Immature natural killer cell (primary cell): ENCODE data around the gene ATP4B. TPM values are rescaled to one million over a fixed set of nuclear protein-coding genes. Genes with fewer than 3 reads are reported as not detected.

Experiments
- DNase-seq, 3 donors: peaks; one replicate each; pipeline ENCODE4 v3.0.0; 2022; ENCODE audit warnings: mixed read lengths in 1 of 3
- H3K27ac Mint-ChIP-seq, 6 donors: one replicate each; pipeline ENCODE4 v1.8.0; 2020; ENCODE audit warnings: mixed read lengths in 6 of 6, mild to moderate bottlenecking in 5 of 6, inconsistent platforms in 4 of 6, moderate library complexity in 3 of 6
- H3K27me3 Mint-ChIP-seq, 3 donors: one replicate each; pipeline ENCODE4 v1.8.0; 2020 to 2021; ENCODE audit warnings: low read depth in 3 of 3, mild to moderate bottlenecking in 3 of 3, mixed read lengths in 3 of 3, moderate library complexity in 3 of 3, inconsistent platforms in 1 of 3
- H3K36me3 Mint-ChIP-seq, 3 donors: one replicate each; pipeline ENCODE4 v1.8.0; 2020; ENCODE audit warnings: mixed read lengths in 3 of 3, inconsistent platforms in 2 of 3, mild to moderate bottlenecking in 2 of 3
- H3K4me1 Mint-ChIP-seq, 2 donors: one replicate each; pipeline ENCODE4 v1.8.0; 2020; ENCODE audit warnings: inconsistent platforms in 2 of 2, mild to moderate bottlenecking in 2 of 2, mixed read lengths in 2 of 2, moderate library complexity in 1 of 2
- H3K4me3 Mint-ChIP-seq, 5 donors: one replicate each; pipeline ENCODE4 v1.8.0; 2020; ENCODE audit warnings: mild to moderate bottlenecking in 5 of 5, mixed read lengths in 5 of 5, inconsistent platforms in 3 of 5, moderate library complexity in 3 of 5
- H3K9me3 Mint-ChIP-seq, 6 donors: one replicate each; pipeline ENCODE4 v1.8.0; 2020; ENCODE audit warnings: mild to moderate bottlenecking in 6 of 6, mixed read lengths in 6 of 6, inconsistent platforms in 4 of 6, moderate library complexity in 3 of 6
- polyA plus RNA-seq, 3 donors: library from polyadenylated mRNA; unstranded; fragments of 300-500 nt; fragmentation: Illumina TruSeq; gene quantifications; one replicate each; pipeline ENCODE4 v1.2.3, GENCODE V29; 2021

The ATP4B gene
- not detected for polyA plus RNA-seq

GRCh38 chr13:113657851-113658741, at the start of gene ATP4B:
Gene ATP4B, minus strand, starts transcription at chr13:113658198. Its CDS starts 54 bp downstream, at chr13:113658144.
- H3K36me3 Mint-ChIP-seq, result peaks cover 0 to 4% (median 0%) of the 10 kb centered on the region in 3 donors
- peaks cover 8 to 12% of the 10 kb centered on the region in 2 donors for H3K4me1 Mint-ChIP-seq
- no peak for DNase-seq
- H3K4me3 Mint-ChIP-seq, result no peak within 1 kb of the TSS
- no peak within 1 kb of the TSS for H3K27ac Mint-ChIP-seq
- H3K27me3 Mint-ChIP-seq, result peaks cover 0 to 1% (median 0%) of the 10 kb centered on the region in 3 donors
- peaks cover 0 to 12% (median 8%) of the 10 kb centered on the region in 6 donors for H3K9me3 Mint-ChIP-seq

GRCh38 chr13:113672002-113672651, 14.1 kb upstream of the ATP4B start:
- Mint-ChIP-seq H3K36me3 (no peaks in the 10 kb centered on the region), H3K9me3 (peaks cover 0 to 4% (median 0%) of the 10 kb centered on the region in 6 donors), H3K4me1 (peaks cover 0 to 2% of the 10 kb centered on the region in 2 donors), H3K27ac (peak overlapping the region; percentile 5 to 70 (median 50)), H3K4me3 (peak overlapping the region in 3 of 5 donors; percentile 2 to 18 (median 2)), H3K27me3 (peaks cover 4 to 7% (median 6%) of the 10 kb centered on the region in 3 donors)
- no peak for DNase-seq

- H3K9me3 Mint-ChIP-seq, result peaks cover 0 to 4% (median 0%) of the 10 kb centered on the region in 6 donors
- no peak for DNase-seq
- H3K27me3 Mint-ChIP-seq, result peaks cover 4 to 8% (median 6%) of the 10 kb centered on the region in 3 donors
- H3K4me1 Mint-ChIP-seq, result peaks cover 0 to 2% of the 10 kb centered on the region in 2 donors
- no peak overlapping the region for H3K4me3 Mint-ChIP-seq
- H3K27ac Mint-ChIP-seq, result no peak overlapping the region
- no peaks in the 10 kb centered on the region for H3K36me3 Mint-ChIP-seq
Measured at GRCh38 chr13:113671066-113672001, 13.3 kb upstream of the ATP4B start.

GRCh38 chr13:113670541-113670940, 12.5 kb upstream of the ATP4B start:
- Mint-ChIP-seq H3K4me3 (no peak overlapping the region), H3K27me3 (peaks cover 5 to 12% (median 6%) of the 10 kb centered on the region in 3 donors), H3K36me3 (no peaks in the 10 kb centered on the region), H3K9me3 (peaks cover 0 to 4% (median 0%) of the 10 kb centered on the region in 6 donors), H3K4me1 (peaks cover 0 to 2% of the 10 kb centered on the region in 2 donors), H3K27ac (no peak overlapping the region)
- no peak for DNase-seq

GRCh38 chr13:113669755-113670341, 11.8 kb upstream of the ATP4B start:
- Mint-ChIP-seq H3K27me3 (peaks cover 6 to 19% (median 8%) of the 10 kb centered on the region in 3 donors), H3K4me1 (peaks cover 0 to 2% of the 10 kb centered on the region in 2 donors), H3K4me3 (no peak overlapping the region), H3K27ac (no peak overlapping the region), H3K36me3 (no peaks in the 10 kb centered on the region), H3K9me3 (peaks cover 0 to 4% (median 0%) of the 10 kb centered on the region in 6 donors)
- DNase-seq, result no peak

- no peak overlapping the region for H3K27ac Mint-ChIP-seq
- H3K36me3 Mint-ChIP-seq, result no peaks in the 10 kb centered on the region
- peaks cover 0 to 4% (median 0%) of the 10 kb centered on the region in 6 donors for H3K9me3 Mint-ChIP-seq
- no peak overlapping the region for H3K4me3 Mint-ChIP-seq
- no peak for DNase-seq
- H3K4me1 Mint-ChIP-seq, result peaks cover 0 to 2% of the 10 kb centered on the region in 2 donors
- peaks cover 6 to 19% (median 8%) of the 10 kb centered on the region in 3 donors for H3K27me3 Mint-ChIP-seq
Measured at GRCh38 chr13:113669231-113669754, 11.3 kb upstream of the ATP4B start.

GRCh38 chr13:113668491-113668971, 10.5 kb upstream of the ATP4B start:
- Mint-ChIP-seq H3K36me3 (no peaks in the 10 kb centered on the region), H3K4me1 (peaks cover 0 to 2% of the 10 kb centered on the region in 2 donors), H3K4me3 (no peak overlapping the region), H3K27me3 (peaks cover 6 to 19% (median 8%) of the 10 kb centered on the region in 3 donors), H3K27ac (no peak overlapping the region), H3K9me3 (peaks cover 0 to 4% (median 0%) of the 10 kb centered on the region in 6 donors)
- no peak for DNase-seq

- DNase-seq, result no peak
Measured at GRCh38 chr13:113667771-113668490, 9.9 kb upstream of the ATP4B start.

GRCh38 chr13:113666951-113667701, 9.1 kb upstream of the ATP4B start, which contains the start of gene GRK1:
Gene GRK1, plus strand, starts transcription at chr13:113667219. Its CDS starts 168 bp downstream, at chr13:113667387.
- DNase-seq, result no peak
- Mint-ChIP-seq H3K27me3 (peaks cover 4 to 14% (median 6%) of the 10 kb centered on the region in 3 donors), H3K27ac (no peak within 1 kb of the TSS), H3K9me3 (peaks cover 0 to 4% (median 0%) of the 10 kb centered on the region in 6 donors), H3K4me3 (no peak within 1 kb of the TSS), H3K4me1 (no peaks in the 10 kb centered on the region), H3K36me3 (no peaks in the 10 kb centered on the region)

More at GRCh38 chr13:113667771-113668490, 9.9 kb upstream of the ATP4B start:
- Mint-ChIP-seq H3K9me3 (peaks cover 0 to 4% (median 0%) of the 10 kb centered on the region in 6 donors), H3K36me3 (no peaks in the 10 kb centered on the region), H3K4me3 (no peak overlapping the region), H3K27ac (no peak overlapping the region), H3K4me1 (peaks cover 0 to 2% of the 10 kb centered on the region in 2 donors), H3K27me3 (peaks cover 6 to 19% (median 8%) of the 10 kb centered on the region in 3 donors)

- H3K36me3 Mint-ChIP-seq, result peaks cover 0 to 2% (median 0%) of the 10 kb centered on the region in 3 donors
- H3K4me1 Mint-ChIP-seq, result no peaks in the 10 kb centered on the region
- H3K4me3 Mint-ChIP-seq, result no peak overlapping the region
- H3K27me3 Mint-ChIP-seq, result peaks cover under 1 to 12% (median 5%) of the 10 kb centered on the region in 3 donors
- H3K27ac Mint-ChIP-seq, result no peak overlapping the region
- peaks cover 0 to 4% (median 2%) of the 10 kb centered on the region in 6 donors for H3K9me3 Mint-ChIP-seq
- no peak for DNase-seq
Measured at GRCh38 chr13:113666329-113666670, 8.3 kb upstream of the ATP4B start.

GRCh38 chr13:113665597-113666328, 7.8 kb upstream of the ATP4B start:
- H3K4me3 Mint-ChIP-seq, result no peak overlapping the region
- no peak overlapping the region for H3K27ac Mint-ChIP-seq
- peaks cover 0 to 12% (median 5%) of the 10 kb centered on the region in 3 donors for H3K27me3 Mint-ChIP-seq
- peaks cover 0 to 8% (median 6%) of the 10 kb centered on the region in 6 donors for H3K9me3 Mint-ChIP-seq
- no peaks in the 10 kb centered on the region for H3K4me1 Mint-ChIP-seq
- H3K36me3 Mint-ChIP-seq, result peaks cover 0 to 4% (median 0%) of the 10 kb centered on the region in 3 donors
- DNase-seq, result no peak
